ENCODE measurements around the gene CAMK1G.

CAMK1G gene

GRCh38 chr1:209643285-209644020 is 59.9 kb downstream of the CAMK1G start:
- DNase-seq, result no peak

GRCh38 chr1:209645574-209646452 is 62.3 kb downstream of the CAMK1G start:
- no peak for DNase-seq

- DNase-seq, result no peak
These were observed 63.0 kb downstream of the CAMK1G start for GRCh38 chr1:209646558-209646957.

- no peak for DNase-seq
These were observed 63.6 kb downstream of the CAMK1G start for GRCh38 chr1:209647156-209647555.

GRCh38 chr1:209648346-209648745 is 64.8 kb downstream of the CAMK1G start:
- DNase-seq, result no peak

GRCh38 chr1:209648931-209649776 is 65.6 kb downstream of the CAMK1G start:
- DNase-seq, result no peak

GRCh38 chr1:209650454-209650853 is 66.9 kb downstream of the CAMK1G start:
- DNase-seq, result no peak

- DNase-seq, result peak; percentile 48 to 53
These were observed 67.6 kb downstream of the CAMK1G start for GRCh38 chr1:209651138-209651587.

- DNase-seq, result no peak
These were observed 68.7 kb downstream of the CAMK1G start, which contains the start of gene LAMB3 for GRCh38 chr1:209652121-209652735. Gene LAMB3 (minus strand): TSS chr1:209652425. CDS start chr1:209650944, 1,481 bp downstream.

GRCh38 chr1:209652873-209653401 is 69.4 kb downstream of the CAMK1G start:
- peak; percentile 32 to 66 for DNase-seq

- no peak for DNase-seq
These were observed 70.4 kb downstream of the CAMK1G start for GRCh38 chr1:209653915-209654351.

GRCh38 chr1:209655411-209656231 is 72.1 kb downstream of the CAMK1G start:
- no peak for DNase-seq

GRCh38 chr1:209657140-209657879 is 73.8 kb downstream of the CAMK1G start:
- DNase-seq, result no peak

- no peak for DNase-seq
These were observed 74.4 kb downstream of the CAMK1G start for GRCh38 chr1:209657918-209658317.

- no peak for DNase-seq
These were observed 76.4 kb downstream of the CAMK1G start for GRCh38 chr1:209659909-209660308.

GRCh38 chr1:209661071-209661470 is 77.6 kb downstream of the CAMK1G start:
- DNase-seq, result no peak

GRCh38 chr1:209662879-209663327 is 79.4 kb downstream of the CAMK1G start:
- DNase-seq, result no peak
